ENCODE results near the gene ZNF41. TPM values are rescaled to one million over a fixed set of nuclear protein-coding genes. Genes with fewer than 3 reads are reported as not detected.
"Not testable (repeated sequence)": the region's sequence is repeated elsewhere in the genome, so short reads cannot be mapped to it uniquely, and the experiment has no call there.

Gene ZNF41
- total and polyA plus RNA-seq, 10 donors, result 2.4 to 17.0 (median 12.5) TPM

GRCh38 chrX:47499293-47499692 is 16.3 kb upstream of the ZNF41 start:
- H3K4me3 ChIP-seq, result no peak overlapping the region
- TF ChIP-seq POLR2A (IDR thresholded peaks at IDR 0.05) (no peak), CTCF (IDR thresholded peaks at IDR 0.05 in 8 of 11, conservative IDR thresholded peaks at IDR 0.05 in 3 of 11) (no peak), POLR2AphosphoS5 (IDR thresholded peaks at IDR 0.05) (no peak)
- no peak for DNase-seq
- H3K27me3 ChIP-seq (replicated peaks in 1 of 7), result no peaks in the 10 kb centered on the region
- peaks cover 0 to 3% (median 0%) of the 10 kb centered on the region in 8 donors for H3K9me3 ChIP-seq
- no peaks in the 10 kb centered on the region for H3K36me3 ChIP-seq
- intact Hi-C loops (cut with DNase I; ENCODE audit: low total_unique reads), result no loop called here
- peaks cover 0 to 19% (median 3%) of the 10 kb centered on the region in 6 donors for H3K4me1 ChIP-seq
- 61 to 88% (median 80%) methylated on average over 2 to 3 of the region's 3 CpGs for WGBS, 5 donors
- H3K27ac ChIP-seq, result no peak overlapping the region

GRCh38 chrX:47498411-47498810 is 15.4 kb upstream of the ZNF41 start:
- H3K4me1 ChIP-seq, result peaks cover 0 to 19% (median 3%) of the 10 kb centered on the region in 6 donors
- H3K27ac ChIP-seq, result no peak overlapping the region
- H3K4me3 ChIP-seq, result no peak overlapping the region
- TF ChIP-seq POLR2A (IDR thresholded peaks at IDR 0.05) (no peak), CTCF (IDR thresholded peaks at IDR 0.05 in 8 of 11, conservative IDR thresholded peaks at IDR 0.05 in 3 of 11) (no peak), POLR2AphosphoS5 (IDR thresholded peaks at IDR 0.05) (no peak)
- intact Hi-C loops (cut with DNase I; ENCODE audit: low total_unique reads), result no loop called here
- peaks cover 0 to 3% (median 0%) of the 10 kb centered on the region in 8 donors for H3K9me3 ChIP-seq
- no peak for DNase-seq
- WGBS, 5 donors, result 56 to 87% (median 70%) methylated on average over 4 of the region's 4 CpGs
- H3K27me3 ChIP-seq (replicated peaks in 1 of 7), result no peaks in the 10 kb centered on the region
- no peaks in the 10 kb centered on the region for H3K36me3 ChIP-seq

- peaks cover 0 to 3% (median 0%) of the 10 kb centered on the region in 8 donors for H3K9me3 ChIP-seq
- H3K36me3 ChIP-seq, result no peaks in the 10 kb centered on the region
- intact Hi-C loops (cut with DNase I; ENCODE audit: low total_unique reads), result no loop called here
- no peak for DNase-seq
- TF ChIP-seq POLR2A (IDR thresholded peaks at IDR 0.05), result no peak
- TF ChIP-seq CTCF (IDR thresholded peaks at IDR 0.05 in 8 of 11, conservative IDR thresholded peaks at IDR 0.05 in 3 of 11), result peak in 4 of 11 experiments; percentile 9 to 30 (median 22)
- TF ChIP-seq POLR2AphosphoS5 (IDR thresholded peaks at IDR 0.05), result no peak
- H3K27me3 ChIP-seq (replicated peaks in 1 of 7), result no peaks in the 10 kb centered on the region
- peaks cover 0 to 19% (median 3%) of the 10 kb centered on the region in 6 donors for H3K4me1 ChIP-seq
- no peak overlapping the region for H3K4me3 ChIP-seq
- 50 to 73% (median 57%) methylated on average over 2 of the region's 2 CpGs for WGBS, 5 donors
- H3K27ac ChIP-seq, result no peak overlapping the region
Observed at GRCh38 chrX:47497271-47497888, 14.4 kb upstream of the ZNF41 start.

GRCh38 chrX:47492133-47492532 is 9.1 kb upstream of the ZNF41 start:
- H3K9me3 ChIP-seq; DNase-seq; H3K27ac ChIP-seq; intact Hi-C loops (cut with DNase I; ENCODE audit: low total_unique reads); H3K36me3 ChIP-seq; H3K4me3 ChIP-seq; H3K27me3 ChIP-seq (replicated peaks in 1 of 7); H3K4me1 ChIP-seq: not testable (repeated sequence)
- WGBS, 5 donors, result 64 to 80% (median 75%) methylated on average over 4 of the region's 4 CpGs

All from spleen (tissue), 11 donors.